Measurements from ENCODE around the gene MPG.

The MPG gene

GRCh38 chr16:66309-67182, 11.5 kb upstream of the MPG start:
- H3K4me3 ChIP-seq (ENCODE audit: low read depth, low read length) = no peak overlapping the region

GRCh38 chr16:67183-67791, 10.7 kb upstream of the MPG start:
- H3K4me3 ChIP-seq (ENCODE audit: low read depth, low read length) = no peak overlapping the region

GRCh38 chr16:67884-68789, 9.9 kb upstream of the MPG start:
- no peak overlapping the region for H3K4me3 ChIP-seq (ENCODE audit: low read depth, low read length)

- no peak overlapping the region for H3K4me3 ChIP-seq (ENCODE audit: low read depth, low read length)
Observed at GRCh38 chr16:69181-69580, 8.8 kb upstream of the MPG start.

GRCh38 chr16:71210-71539, 6.8 kb upstream of the MPG start:
- peak overlapping the region; percentile 58 for H3K4me3 ChIP-seq (ENCODE audit: low read depth, low read length)

GRCh38 chr16:71540-72401, 6.3 kb upstream of the MPG start:
- peak overlapping the region; percentile 58 for H3K4me3 ChIP-seq (ENCODE audit: low read depth, low read length)

- H3K4me3 ChIP-seq (ENCODE audit: low read depth, low read length) = peak within 1 kb of the TSS; percentile 58
Observed at GRCh38 chr16:72561-73548, 5.2 kb upstream of the MPG start, which contains the start of gene RHBDF1. TSS of gene RHBDF1 (minus strand) at chr16:72631. CDS start at chr16:65015, 7,616 bp downstream.

GRCh38 chr16:74051-74746, 3.8 kb upstream of the MPG start:
- no peak overlapping the region for H3K4me3 ChIP-seq (ENCODE audit: low read depth, low read length)

- no peak overlapping the region for H3K4me3 ChIP-seq (ENCODE audit: low read depth, low read length)
Observed at GRCh38 chr16:74747-75334, 3.2 kb upstream of the MPG start.

GRCh38 chr16:75580-76501, 2.2 kb upstream of the MPG start:
- H3K4me3 ChIP-seq (ENCODE audit: low read depth, low read length) = no peak overlapping the region

- no peak overlapping the region for H3K4me3 ChIP-seq (ENCODE audit: low read depth, low read length)
Observed at GRCh38 chr16:76535-77272, 1.3 kb upstream of the MPG start.

- peak overlapping the region; percentile 66 for H3K4me3 ChIP-seq (ENCODE audit: low read depth, low read length)
Observed at GRCh38 chr16:77273-77806, 685 bp upstream of the MPG start.

GRCh38 chr16:78444-79150, 572 bp downstream of the MPG start:
- H3K4me3 ChIP-seq (ENCODE audit: low read depth, low read length) = peak overlapping the region; percentile 66

- H3K4me3 ChIP-seq (ENCODE audit: low read depth, low read length) = no peak overlapping the region
Observed at GRCh38 chr16:79151-80054, 1.4 kb downstream of the MPG start.

Data from iPS-11a (cell line).